SIG-M5 treated with dmso at 0.1 percent for 504 hours (cell line): ENCODE measurements around the gene CPNE2.
"Not testable (repeated sequence)": the region's sequence is repeated elsewhere in the genome, so short reads cannot be mapped to it uniquely, and the experiment has no call there.

Source experiments
- DNase-seq: peaks from one replicate; lab custom pipeline; 2025; ENCODE audit not compliant: unreplicated experiment; lab: John Stamatoyannopoulos, UW

CPNE2 gene

GRCh38 chr16:57091975-57092785 is at the start of gene CPNE2:
CPNE2 (plus strand) TSS chr16:57092583; CDS start chr16:57110743, 18,160 bp downstream.
- no peak for DNase-seq

DNA sequence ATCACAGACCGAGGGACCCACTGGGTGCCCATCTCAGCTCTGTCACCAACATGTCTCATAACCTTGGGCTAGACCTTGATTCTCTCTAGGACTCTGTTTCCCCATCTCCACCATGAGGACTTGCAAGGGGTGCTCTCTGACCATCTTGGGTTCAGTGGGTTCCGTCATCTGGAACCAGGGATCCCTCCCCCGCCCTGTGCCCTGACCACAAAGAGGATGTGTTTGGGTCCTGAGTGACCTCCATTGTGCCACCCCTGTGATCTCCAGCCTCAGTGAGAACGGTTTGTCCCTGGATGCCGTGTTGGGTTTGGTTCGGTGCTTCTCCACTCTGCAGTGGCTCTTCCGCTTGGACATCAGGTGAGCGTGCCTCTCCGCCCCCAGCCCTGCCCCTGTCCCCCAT is 49.1 kb upstream of the CPNE2 start:
- DNase-seq = no peak

DNA sequence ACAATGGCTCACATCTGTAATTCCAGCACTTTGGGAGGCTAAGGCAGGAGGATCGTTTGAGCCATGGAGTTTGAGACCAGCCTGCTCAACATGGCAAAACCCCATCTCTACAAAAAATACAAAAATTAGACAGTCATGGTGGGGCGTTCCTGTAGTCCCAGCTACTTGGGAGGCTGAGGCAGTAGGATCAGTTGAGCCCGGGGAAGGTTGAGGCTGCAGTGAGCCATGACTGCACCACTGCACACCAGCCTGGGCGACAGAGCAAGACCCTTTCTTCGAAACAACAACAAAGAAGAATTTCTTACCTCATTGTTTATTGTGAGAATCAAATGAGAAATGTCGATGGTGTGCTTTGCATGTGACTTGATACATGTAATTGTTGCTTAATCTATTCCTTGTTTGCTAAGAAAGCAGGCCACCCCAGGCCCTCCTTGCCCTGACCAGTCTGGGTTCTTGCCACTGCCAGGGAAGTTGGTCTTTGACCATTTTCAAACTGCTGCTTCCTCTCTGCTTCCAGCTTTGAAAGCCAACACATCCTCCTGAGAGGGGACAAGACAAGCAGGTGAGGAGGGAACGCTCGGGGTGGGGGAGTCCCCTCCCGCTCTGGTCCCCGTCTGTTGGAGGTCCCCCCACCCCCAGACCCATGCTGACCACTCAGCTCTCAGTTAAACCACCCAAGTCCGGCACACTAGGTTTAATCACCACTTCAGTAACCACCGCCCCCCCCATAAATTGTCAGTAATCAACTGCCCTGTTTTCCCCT is 47.3 kb upstream of the CPNE2 start:
- no peak for DNase-seq

- DNase-seq = no peak
These were observed 46.5 kb upstream of the CPNE2 start for GRCh38 chr16:57045694-57046381.

DNA sequence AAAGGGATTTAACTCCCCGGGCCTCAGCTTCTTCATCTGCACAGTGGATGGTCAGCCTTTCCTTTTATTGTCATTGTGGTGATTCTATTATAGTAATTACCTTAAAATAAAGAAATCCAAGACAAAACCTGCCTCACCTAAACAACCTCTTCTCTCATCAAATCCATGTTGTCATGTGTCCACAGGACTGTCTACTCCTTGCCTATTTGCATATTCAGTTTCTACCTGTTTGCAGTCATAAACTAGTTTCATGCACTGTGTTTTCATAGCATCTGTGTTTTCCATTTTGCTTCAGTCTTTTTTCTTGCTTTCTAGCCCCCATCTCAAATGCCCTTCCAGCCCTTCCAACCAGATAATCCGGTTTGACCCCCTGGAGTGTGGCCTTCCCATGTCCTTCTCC is 44.3 kb upstream of the CPNE2 start:
- DNase-seq = no peak

DNA sequence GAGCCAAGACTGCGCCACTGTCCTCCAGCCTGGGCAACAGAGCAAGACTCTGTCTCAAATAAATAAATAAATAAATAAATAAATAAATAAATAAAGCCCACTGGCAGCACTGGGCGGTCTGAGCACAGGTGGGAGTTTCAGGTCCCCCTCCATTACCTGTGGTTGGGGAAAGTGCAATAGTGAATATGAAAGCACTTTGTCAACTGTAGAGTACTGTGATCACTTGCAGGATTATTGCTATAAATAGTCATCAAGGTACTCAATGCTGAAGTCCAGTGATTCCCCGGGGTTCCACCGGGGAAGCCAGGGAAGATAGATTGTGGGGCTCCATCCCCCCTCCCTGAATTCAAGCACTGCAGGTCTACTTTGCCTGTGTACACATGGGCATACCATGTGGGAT is 42.7 kb upstream of the CPNE2 start:
- no peak for DNase-seq

DNA sequence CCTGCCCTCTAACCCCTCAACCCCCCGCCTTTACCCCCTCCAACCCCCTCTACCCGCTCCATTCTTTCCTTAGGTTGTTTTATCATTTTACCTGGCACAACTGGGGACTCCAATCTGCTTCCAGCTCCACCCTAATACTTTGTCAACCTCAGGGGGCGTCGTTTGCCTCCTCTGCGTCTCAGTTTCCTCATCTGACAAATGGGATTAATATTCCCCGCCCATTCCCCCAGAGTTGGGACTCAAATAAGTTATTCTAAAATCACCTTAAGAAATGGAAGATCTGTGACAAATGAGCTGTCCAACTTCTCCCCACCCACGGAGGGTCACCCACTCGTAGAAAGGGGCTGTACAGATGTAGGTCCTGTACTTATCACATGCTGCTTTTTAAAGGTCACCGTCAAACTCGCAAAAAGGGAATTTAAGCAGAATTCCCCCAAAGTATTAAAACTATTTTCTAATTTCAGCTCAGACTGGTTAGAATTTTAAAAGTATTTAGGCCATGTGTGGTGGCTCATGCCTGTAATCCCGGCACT is 40.6 kb upstream of the CPNE2 start:
- DNase-seq = no peak

DNA sequence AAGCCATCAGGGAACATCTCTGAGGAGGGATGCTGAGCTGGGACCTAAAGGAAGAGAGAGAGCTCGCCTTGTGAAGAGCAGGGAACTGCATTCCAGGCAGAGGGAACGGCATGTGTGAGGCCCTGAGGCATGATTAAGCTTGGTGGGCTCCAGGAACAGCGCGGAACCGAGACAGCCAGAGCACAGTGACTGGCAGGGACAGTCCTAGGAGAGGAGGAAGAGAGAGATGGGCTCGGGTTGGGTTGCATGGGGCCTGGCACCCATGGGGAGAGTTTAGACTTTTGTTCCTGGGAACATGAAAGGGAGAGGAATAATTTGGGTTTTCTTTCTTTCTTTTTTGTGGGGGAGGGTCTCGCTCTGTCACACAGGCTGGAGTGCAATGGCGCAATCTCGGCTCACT is 39.2 kb upstream of the CPNE2 start:
- no peak for DNase-seq

GRCh38 chr16:57054338-57054737 is 38.0 kb upstream of the CPNE2 start:
- DNase-seq = no peak

GRCh38 chr16:57054771-57055170 is 37.6 kb upstream of the CPNE2 start:
- DNase-seq = no peak

DNA sequence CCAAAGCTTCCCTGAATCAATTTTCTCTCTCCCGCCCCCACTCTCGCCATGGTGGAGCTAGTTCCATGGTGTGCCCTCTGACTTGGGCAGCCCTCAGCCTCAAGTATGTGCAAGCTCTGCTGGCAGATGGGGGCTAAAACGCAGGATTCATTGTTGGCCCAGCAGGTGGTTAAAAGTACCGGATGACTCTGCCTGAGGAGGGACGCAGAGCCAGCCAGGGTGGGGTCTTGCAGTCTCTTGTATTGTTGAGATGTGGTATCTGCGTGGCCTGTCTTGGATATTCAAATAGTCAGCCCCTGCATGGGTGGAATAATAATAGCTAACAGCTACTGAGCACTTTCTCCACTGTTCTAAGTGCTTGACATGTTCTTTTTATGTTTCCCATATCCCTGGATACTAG is 36.7 kb upstream of the CPNE2 start:
- no peak for DNase-seq

GRCh38 chr16:57058291-57058861 is 34.0 kb upstream of the CPNE2 start:
- no peak for DNase-seq

GRCh38 chr16:57060323-57061083 is 31.9 kb upstream of the CPNE2 start:
- no peak for DNase-seq

DNA sequence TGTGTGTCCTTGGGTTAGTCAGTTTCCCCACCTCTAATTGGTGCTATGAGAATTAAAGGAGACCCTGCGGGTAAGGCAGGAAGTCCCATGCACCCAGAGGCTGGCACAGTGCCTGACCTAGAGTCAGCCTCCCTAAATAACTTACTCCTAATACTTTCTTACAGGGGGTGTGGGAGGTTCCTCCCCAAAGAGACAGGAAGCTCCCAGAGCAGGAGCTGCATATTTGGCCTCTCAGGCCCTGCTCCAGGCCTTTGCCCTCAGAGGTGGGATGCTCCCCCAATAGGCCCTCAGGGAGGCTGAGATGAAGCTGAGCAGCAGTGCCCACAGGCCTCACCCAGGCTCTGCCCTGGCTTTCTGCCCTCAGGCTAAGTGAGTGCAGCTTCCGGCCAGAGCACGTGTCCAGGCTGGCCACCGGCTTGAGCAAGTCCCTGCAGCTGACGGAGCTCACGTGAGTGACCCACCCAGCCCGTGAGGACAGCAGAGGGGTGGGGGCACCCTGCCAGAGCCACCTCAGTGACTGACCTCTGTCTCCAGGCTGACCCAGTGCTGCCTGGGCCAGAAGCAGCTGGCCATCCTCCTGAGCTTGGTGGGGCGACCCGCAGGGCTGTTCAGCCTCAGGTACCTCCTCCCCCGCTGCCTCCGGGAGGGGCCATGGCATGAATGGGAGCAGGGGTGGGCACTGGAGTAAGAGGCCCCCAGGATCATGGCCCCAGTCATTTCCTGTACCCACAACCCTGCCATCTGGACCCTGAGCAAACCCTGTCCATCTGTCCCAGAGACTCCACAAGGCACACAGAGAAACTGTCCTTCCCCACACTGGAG is 31.1 kb upstream of the CPNE2 start:
- DNase-seq = no peak

DNA sequence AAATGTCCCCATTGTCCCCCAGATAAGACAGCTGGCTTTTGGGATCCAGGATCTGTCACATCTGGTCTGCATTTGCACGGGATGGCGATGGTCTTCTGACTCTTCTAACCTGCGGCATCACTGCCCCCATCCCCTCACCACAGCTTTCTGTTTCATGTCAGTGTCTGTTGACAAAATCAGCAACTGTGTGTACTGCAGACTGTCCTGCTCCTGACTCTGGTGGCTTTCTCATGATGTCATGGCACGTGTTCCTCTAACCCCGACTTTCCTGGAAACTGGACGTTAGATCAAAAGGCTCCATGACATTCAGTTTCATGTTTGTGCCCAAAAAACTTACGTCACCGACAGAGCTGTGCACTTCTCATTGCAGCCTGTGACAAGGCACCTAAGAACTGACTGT is 30.1 kb upstream of the CPNE2 start:
- DNase-seq = no peak

GRCh38 chr16:57063189-57063588 is 29.2 kb upstream of the CPNE2 start:
- not testable (repeated sequence) for DNase-seq

- no peak for DNase-seq
These were observed 27.4 kb upstream of the CPNE2 start for GRCh38 chr16:57064995-57065394.

- DNase-seq = no peak
These were observed 25.8 kb upstream of the CPNE2 start for GRCh38 chr16:57066625-57067024.

- DNase-seq = no peak
These were observed 25.0 kb upstream of the CPNE2 start for GRCh38 chr16:57067347-57067746.

GRCh38 chr16:57069053-57069452 is 23.3 kb upstream of the CPNE2 start:
- no peak for DNase-seq
